GM12865 (cell line): ENCODE measurements around the gene FBXO44.
A peak's percentile ranks its signal among the peaks of the same experiment; 100 is the strongest.

Experiments used
- DNase-seq: peaks from one replicate; pipeline ENCODE4 v3.0.0; 2010; ENCODE audit warnings: low read depth
- H3K4me3 ChIP-seq: 2 replicates; pipeline ENCODE4 v1.5.1; 2011; ENCODE audit warnings: mild to moderate bottlenecking, low read depth, low read length, control low read depth
- TF ChIP-seq, protein P1 (sequence below): IDR thresholded peaks from 2 replicates; pipeline ENCODE4 v1.5.1; 2011; ENCODE audit warnings: low read length, control low read depth, low read depth, inconsistent platforms; ENCODE audit not compliant: insufficient read depth; ENCODE audit errors: missing control alignments

Gene FBXO44

DNA sequence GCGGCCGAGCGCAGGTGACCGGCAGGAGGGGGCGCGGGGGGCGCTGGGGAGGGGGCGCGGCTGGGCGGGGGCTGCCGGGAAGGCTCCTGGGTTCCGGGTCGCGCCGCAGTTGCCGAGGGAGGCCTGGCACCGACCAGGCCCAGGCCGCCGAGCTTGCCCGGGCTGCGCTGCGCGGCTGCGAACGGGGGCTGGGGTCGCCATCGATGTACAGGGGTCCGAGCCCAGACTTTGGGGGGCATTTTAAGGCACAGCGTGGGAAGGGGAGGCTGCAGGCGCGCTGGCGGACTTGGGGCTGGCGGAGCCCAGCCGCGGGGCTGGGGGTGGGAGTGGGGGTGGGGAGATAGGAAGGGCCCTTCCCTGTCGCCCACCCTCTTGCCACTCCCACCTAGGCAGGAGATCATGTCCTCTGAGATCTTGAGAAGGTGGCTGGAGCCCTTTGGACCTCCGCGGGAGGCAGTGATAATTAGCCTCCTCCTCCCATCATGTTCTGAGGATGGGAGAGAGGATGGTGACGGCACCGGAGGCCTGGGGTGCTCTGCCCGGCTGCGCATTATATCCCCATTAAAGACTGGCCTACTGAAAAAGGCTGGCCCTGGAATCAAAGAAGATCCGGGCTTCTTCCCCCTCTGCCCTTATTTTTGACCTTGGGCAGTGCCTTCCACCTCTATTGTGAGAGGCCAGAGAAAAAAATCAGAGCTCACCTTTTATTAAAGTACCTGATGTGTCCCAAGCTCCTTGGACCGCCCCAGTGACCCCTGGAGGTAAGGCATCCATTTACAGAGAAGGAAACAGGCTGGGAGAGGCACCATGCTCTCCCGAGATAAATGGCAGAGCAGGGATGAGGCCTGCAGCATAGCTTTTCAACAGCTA lies 497 bp downstream of the FBXO44 start:
- DNase-seq, result no peak
- TF ChIP-seq, protein P1, sequence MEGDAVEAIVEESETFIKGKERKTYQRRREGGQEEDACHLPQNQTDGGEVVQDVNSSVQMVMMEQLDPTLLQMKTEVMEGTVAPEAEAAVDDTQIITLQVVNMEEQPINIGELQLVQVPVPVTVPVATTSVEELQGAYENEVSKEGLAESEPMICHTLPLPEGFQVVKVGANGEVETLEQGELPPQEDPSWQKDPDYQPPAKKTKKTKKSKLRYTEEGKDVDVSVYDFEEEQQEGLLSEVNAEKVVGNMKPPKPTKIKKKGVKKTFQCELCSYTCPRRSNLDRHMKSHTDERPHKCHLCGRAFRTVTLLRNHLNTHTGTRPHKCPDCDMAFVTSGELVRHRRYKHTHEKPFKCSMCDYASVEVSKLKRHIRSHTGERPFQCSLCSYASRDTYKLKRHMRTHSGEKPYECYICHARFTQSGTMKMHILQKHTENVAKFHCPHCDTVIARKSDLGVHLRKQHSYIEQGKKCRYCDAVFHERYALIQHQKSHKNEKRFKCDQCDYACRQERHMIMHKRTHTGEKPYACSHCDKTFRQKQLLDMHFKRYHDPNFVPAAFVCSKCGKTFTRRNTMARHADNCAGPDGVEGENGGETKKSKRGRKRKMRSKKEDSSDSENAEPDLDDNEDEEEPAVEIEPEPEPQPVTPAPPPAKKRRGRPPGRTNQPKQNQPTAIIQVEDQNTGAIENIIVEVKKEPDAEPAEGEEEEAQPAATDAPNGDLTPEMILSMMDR, result no peak
- H3K4me3 ChIP-seq, result peak overlapping the region; percentile 66

DNA sequence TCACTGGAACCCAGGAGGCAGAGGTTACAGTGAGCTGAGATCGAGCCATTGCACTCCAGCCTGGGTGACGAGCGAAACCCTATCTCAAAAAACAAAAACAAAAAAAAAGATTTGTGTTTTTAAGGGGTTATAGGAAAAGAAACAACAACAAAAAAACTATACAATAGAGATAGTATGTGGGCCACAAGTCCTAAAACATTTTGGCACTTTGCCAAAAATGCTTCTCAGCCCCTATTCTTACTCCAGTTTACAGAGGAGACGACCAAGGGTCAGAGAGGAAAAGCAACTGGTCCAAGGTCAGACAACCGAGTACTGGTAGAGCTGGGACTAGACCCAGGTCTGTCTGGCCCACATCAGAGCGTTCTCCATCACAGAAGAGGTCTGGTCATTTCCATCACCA lies 3.0 kb downstream of the FBXO44 start:
- DNase-seq, result no peak
- TF ChIP-seq, protein P1, result no peak

DNA sequence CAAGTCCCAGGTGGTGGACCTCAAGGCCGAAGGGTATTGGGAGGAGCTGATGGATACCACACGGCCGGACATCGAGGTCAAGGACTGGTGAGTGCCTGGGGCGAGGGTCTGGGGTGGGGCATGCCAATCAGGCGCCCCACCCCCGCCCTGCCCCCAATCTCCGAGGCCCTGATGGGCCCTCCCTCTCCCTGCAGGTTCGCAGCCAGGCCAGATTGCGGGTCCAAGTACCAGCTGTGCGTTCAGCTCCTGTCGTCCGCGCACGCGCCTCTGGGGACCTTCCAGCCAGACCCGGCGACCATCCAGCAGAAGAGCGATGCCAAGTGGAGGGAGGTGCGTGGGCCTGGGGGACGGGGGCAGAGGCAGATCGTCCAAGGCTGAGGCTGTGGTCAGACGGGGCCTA lies 3.9 kb downstream of the FBXO44 start:
- TF ChIP-seq, protein P1, result no peak
- no peak for DNase-seq
- H3K4me3 ChIP-seq, result no peak overlapping the region

More for the DNA sequence above, 3.0 kb downstream of the FBXO44 start:
- no peak overlapping the region for H3K4me3 ChIP-seq

DNA sequence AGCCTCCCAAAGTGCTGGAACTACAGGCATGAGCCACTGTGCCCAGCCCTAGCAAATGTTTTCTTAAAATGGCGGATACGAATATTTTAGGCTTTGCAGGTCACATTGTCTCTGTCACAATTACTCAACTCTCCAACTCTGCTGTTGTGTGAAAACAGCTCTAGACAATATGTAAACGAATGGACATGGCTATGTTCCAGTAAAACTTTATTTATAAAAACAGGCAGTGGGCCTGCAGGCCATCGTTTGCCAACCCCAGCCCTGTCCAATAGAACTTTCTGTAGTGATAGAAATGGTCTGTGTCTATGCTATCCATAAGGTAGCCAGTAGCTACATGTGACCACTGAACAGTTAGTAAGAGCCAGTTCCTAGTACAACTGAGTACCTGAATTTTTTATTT lies 5.1 kb downstream of the FBXO44 start:
- TF ChIP-seq, protein P1, result no peak
- DNase-seq, result no peak
- H3K4me3 ChIP-seq, result no peak overlapping the region

DNA sequence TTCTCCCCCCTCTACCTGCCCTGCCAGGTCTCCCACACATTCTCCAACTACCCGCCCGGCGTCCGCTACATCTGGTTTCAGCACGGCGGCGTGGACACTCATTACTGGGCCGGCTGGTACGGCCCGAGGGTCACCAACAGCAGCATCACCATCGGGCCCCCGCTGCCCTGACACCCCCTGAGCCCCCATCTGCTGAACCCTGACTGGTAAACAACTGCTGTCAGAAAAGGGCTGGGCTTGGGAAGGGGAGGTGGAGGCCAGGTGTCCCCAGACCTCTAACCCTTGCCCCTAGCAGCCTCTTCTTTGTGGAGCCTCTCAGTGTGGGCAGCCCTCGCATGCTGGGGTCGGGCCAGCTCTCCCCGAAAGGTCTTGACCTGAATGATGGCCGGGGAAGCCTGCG lies 6.4 kb downstream of the FBXO44 start:
- no peak overlapping the region for H3K4me3 ChIP-seq
- TF ChIP-seq, protein P1, result no peak
- no peak for DNase-seq

DNA sequence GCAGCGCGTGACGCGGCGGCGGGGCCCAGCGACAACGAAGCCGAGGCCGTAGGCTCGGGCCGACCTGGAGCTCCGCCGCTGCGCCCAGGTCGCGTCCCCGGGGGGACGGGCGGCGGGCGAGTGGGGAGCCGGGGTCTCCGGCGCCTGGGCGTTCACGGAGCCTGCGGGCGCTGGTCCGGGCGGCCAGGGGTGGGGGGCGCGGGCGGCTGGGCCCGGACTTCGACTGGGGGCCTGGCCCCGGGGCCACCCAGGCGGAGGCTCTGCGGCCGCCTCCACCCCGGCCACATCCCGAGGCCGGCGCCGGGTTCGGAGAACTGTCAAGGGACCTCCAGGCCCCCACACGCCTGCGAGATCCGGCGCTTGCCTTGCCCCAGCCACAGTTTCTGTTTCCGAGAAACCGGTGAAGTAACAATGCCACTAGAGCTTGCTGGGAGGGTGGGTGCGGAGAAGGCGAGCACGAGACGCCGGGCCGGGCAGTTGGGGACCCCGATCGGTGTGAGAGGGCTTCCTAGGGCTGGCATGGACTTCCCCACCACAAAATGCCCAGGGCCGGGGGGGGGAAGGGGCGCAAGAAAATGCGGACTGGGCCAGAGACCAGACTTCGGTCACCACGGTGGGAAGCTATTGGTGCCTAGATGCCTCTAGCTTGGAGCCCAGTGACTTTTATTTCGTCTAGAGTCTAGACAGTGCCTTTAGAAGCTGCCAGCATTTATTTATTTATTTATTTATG lies 9.8 kb downstream of the FBXO44 start:
- TF ChIP-seq, protein P1, result no peak
- H3K4me3 ChIP-seq, result peak overlapping the region; percentile 63
- DNase-seq, result peak; percentile 82
